Glutamatergic neuron (in vitro differentiated cells): ENCODE results near the gene SENP8. TPM values are rescaled to one million over a fixed set of nuclear protein-coding genes. Genes with fewer than 3 reads are reported as not detected.

ENCODE experiments used
- DNase-seq: peaks from one replicate; pipeline ENCODE4 v3.0.0; 2022
- H3K27ac Mint-ChIP-seq: one replicate; pipeline ENCODE4 v1.8.0; 2020; ENCODE audit warnings: mild to moderate bottlenecking, mixed read lengths, inconsistent platforms; ENCODE audit not compliant: unreplicated experiment
- H3K27me3 Mint-ChIP-seq: one replicate; pipeline ENCODE4 v1.8.0; 2020; ENCODE audit warnings: mild to moderate bottlenecking, moderate library complexity, mixed read lengths, inconsistent platforms; ENCODE audit not compliant: unreplicated experiment
- H3K36me3 Mint-ChIP-seq: one replicate; pipeline ENCODE4 v1.8.0; 2020; ENCODE audit warnings: mild to moderate bottlenecking, mixed read lengths, inconsistent platforms; ENCODE audit not compliant: unreplicated experiment
- H3K4me1 Mint-ChIP-seq: one replicate; pipeline ENCODE4 v1.8.0; 2020; ENCODE audit warnings: mild to moderate bottlenecking, low read depth, mixed read lengths, inconsistent platforms; ENCODE audit not compliant: unreplicated experiment
- H3K4me3 Mint-ChIP-seq: one replicate; pipeline ENCODE4 v1.8.0; 2020; ENCODE audit warnings: mild to moderate bottlenecking, mixed read lengths, inconsistent platforms; ENCODE audit not compliant: unreplicated experiment
- H3K9me3 Mint-ChIP-seq: one replicate; pipeline ENCODE4 v1.8.0; 2020; ENCODE audit warnings: mild to moderate bottlenecking, moderate library complexity, mixed read lengths, inconsistent platforms; ENCODE audit not compliant: unreplicated experiment
- CTCF ChIP-seq: fragments of 200-600 bp; sonication (generic); IDR thresholded peaks from one replicate; pipeline ENCODE4 v1.5.0; 2021; ENCODE audit not compliant: partially characterized antibody, unreplicated experiment
- total RNA-seq: library from RNA; stranded (reverse); fragmentation: NEBNext Ultra II Directional; extraction: Animal tissue kit (Norgen Biotek cat#: 25700); gene quantifications from one replicate; pipeline ENCODE4 v1.2.1, GENCODE V29; 2021; ENCODE audit not compliant: unreplicated experiment

SENP8 gene
- total RNA-seq, 1 donor from 2014 or later = 6.3 TPM

- Mint-ChIP-seq H3K4me3 (no peak overlapping the region), H3K27ac (no peak overlapping the region), H3K36me3 (no peaks in the 10 kb centered on the region), H3K4me1 (peaks cover 20% of the 10 kb centered on the region), H3K9me3 (peaks cover 4% of the 10 kb centered on the region), H3K27me3 (peaks cover 6% of the 10 kb centered on the region)
- DNase-seq = no peak
- no peak for TF ChIP-seq CTCF
Measured at GRCh38 chr15:72105111-72105510, 13.1 kb upstream of the SENP8 start.

- Mint-ChIP-seq H3K9me3 (peaks cover 4% of the 10 kb centered on the region), H3K36me3 (no peaks in the 10 kb centered on the region), H3K4me3 (no peak overlapping the region), H3K27me3 (peaks cover 6% of the 10 kb centered on the region), H3K4me1 (peaks cover 20% of the 10 kb centered on the region), H3K27ac (no peak overlapping the region)
- TF ChIP-seq CTCF = no peak
- no peak for DNase-seq
Measured at GRCh38 chr15:72106068-72106467, 12.1 kb upstream of the SENP8 start.

- Mint-ChIP-seq H3K4me1 (peaks cover 14% of the 10 kb centered on the region), H3K27ac (no peak overlapping the region), H3K4me3 (no peak overlapping the region), H3K27me3 (no peaks in the 10 kb centered on the region), H3K36me3 (no peaks in the 10 kb centered on the region), H3K9me3 (no peaks in the 10 kb centered on the region)
- no peak for DNase-seq
- TF ChIP-seq CTCF = no peak
Measured at GRCh38 chr15:72110355-72110754, 7.8 kb upstream of the SENP8 start.

- no peak overlapping the region for H3K4me3 Mint-ChIP-seq
- H3K9me3 Mint-ChIP-seq = peaks cover 1% of the 10 kb centered on the region
- peaks cover 17% of the 10 kb centered on the region for H3K4me1 Mint-ChIP-seq
- no peak for DNase-seq
- peaks cover 3% of the 10 kb centered on the region for H3K27me3 Mint-ChIP-seq
- TF ChIP-seq CTCF = no peak
- no peak overlapping the region for H3K27ac Mint-ChIP-seq
- no peaks in the 10 kb centered on the region for H3K36me3 Mint-ChIP-seq
Measured at GRCh38 chr15:72112116-72112515, 6.1 kb upstream of the SENP8 start.

- no peak for TF ChIP-seq CTCF
- no peak overlapping the region for H3K27ac Mint-ChIP-seq
- no peaks in the 10 kb centered on the region for H3K36me3 Mint-ChIP-seq
- no peak for DNase-seq
- H3K4me1 Mint-ChIP-seq = peaks cover 17% of the 10 kb centered on the region
- peaks cover 3% of the 10 kb centered on the region for H3K9me3 Mint-ChIP-seq
- H3K4me3 Mint-ChIP-seq = no peak overlapping the region
- H3K27me3 Mint-ChIP-seq = peaks cover 3% of the 10 kb centered on the region
Measured at GRCh38 chr15:72112805-72113204, 5.4 kb upstream of the SENP8 start.
